Astrocyte (in vitro differentiated cells and primary cell): ENCODE results near the gene CASP10. TPM values are rescaled to one million over a fixed set of nuclear protein-coding genes. Genes with fewer than 3 reads are reported as not detected.
"Not testable (repeated sequence)": the region's sequence is repeated elsewhere in the genome, so short reads cannot be mapped to it uniquely, and the experiment has no call there.

Source experiments
- DNase-seq: peaks from one replicate; pipeline ENCODE4 v3.0.0-alpha.2; 2010; ENCODE audit warnings: low read depth
- FAIRE-seq: peaks from 2 replicates; lab custom pipeline; 2011; peaks lifted over from hg19 to GRCh38; lab: Jason Lieb, UNC
- H2AFZ ChIP-seq: 2 replicates; pipeline ENCODE4 v1.6.0; 2012; ENCODE audit warnings: low read depth, low read length, inconsistent platforms
- H3K27ac ChIP-seq: 2 replicates; pipeline ENCODE4 v1.5.1; 2011; ENCODE audit warnings: low read depth, low read length, inconsistent platforms
- H3K27me3 ChIP-seq: 2 replicates; pipeline ENCODE4 v1.6.0; 2011; ENCODE audit warnings: low read length, inconsistent platforms; ENCODE audit not compliant: insufficient read depth
- H3K36me3 ChIP-seq: 2 replicates; pipeline ENCODE4 v1.5.1; 2011; ENCODE audit warnings: low read length, inconsistent platforms; ENCODE audit not compliant: insufficient read depth
- H3K4me1 ChIP-seq: 2 replicates; pipeline ENCODE4 v1.5.1; 2011; ENCODE audit warnings: low read length, inconsistent platforms; ENCODE audit not compliant: insufficient read depth
- H3K4me2 ChIP-seq: 2 replicates; pipeline ENCODE4 v1.6.0; 2012; ENCODE audit warnings: low read length, inconsistent platforms
- H3K4me3 ChIP-seq: 2 replicates; pipeline ENCODE4 v1.5.1; 2011; ENCODE audit warnings: low read depth, mild to moderate bottlenecking, low read length, inconsistent platforms; ENCODE audit not compliant: insufficient read depth
- H3K79me2 ChIP-seq: 2 replicates; pipeline ENCODE4 v1.6.0; 2012; ENCODE audit warnings: mild to moderate bottlenecking, low read length, inconsistent platforms; ENCODE audit not compliant: insufficient read depth
- H3K9ac ChIP-seq: 2 replicates; pipeline ENCODE4 v1.6.0; 2012; ENCODE audit warnings: mild to moderate bottlenecking, low read length, inconsistent platforms
- H3K9me3 ChIP-seq: 2 replicates; pipeline ENCODE4 v1.5.1; 2012; ENCODE audit warnings: low read depth, mild to moderate bottlenecking, low read length, inconsistent platforms; ENCODE audit not compliant: insufficient read depth
- H4K20me1 ChIP-seq: 2 replicates; pipeline ENCODE4 v1.6.0; 2012; ENCODE audit warnings: low read length, inconsistent platforms; ENCODE audit not compliant: insufficient read depth
- H3K27ac Mint-ChIP-seq: one replicate; pipeline ENCODE4 v1.8.0; 2021; ENCODE audit warnings: mild to moderate bottlenecking, mixed read lengths; ENCODE audit not compliant: unreplicated experiment
- H3K27me3 Mint-ChIP-seq: one replicate; pipeline ENCODE4 v1.8.0; 2021; ENCODE audit warnings: low read depth, mixed read lengths; ENCODE audit not compliant: unreplicated experiment
- H3K36me3 Mint-ChIP-seq: one replicate; pipeline ENCODE4 v1.8.0; 2021; ENCODE audit warnings: low read depth, mixed read lengths; ENCODE audit not compliant: unreplicated experiment
- H3K4me1 Mint-ChIP-seq: one replicate; pipeline ENCODE4 v1.8.0; 2021; ENCODE audit warnings: low read depth, mixed read lengths; ENCODE audit not compliant: unreplicated experiment
- H3K4me3 Mint-ChIP-seq: one replicate; pipeline ENCODE4 v1.8.0; 2021; ENCODE audit warnings: mild to moderate bottlenecking, moderate library complexity, mixed read lengths; ENCODE audit not compliant: unreplicated experiment
- H3K9me3 Mint-ChIP-seq: one replicate; pipeline ENCODE4 v1.8.0; 2021; ENCODE audit warnings: mild to moderate bottlenecking, mixed read lengths; ENCODE audit not compliant: unreplicated experiment
- CTCF ChIP-seq: IDR thresholded peaks from 2 replicates; pipeline ENCODE4 v1.5.1; 2011; ENCODE audit warnings: low read depth, mild to moderate bottlenecking, inconsistent platforms, low read length, moderate library complexity; ENCODE audit not compliant: insufficient read depth
- EZH2 ChIP-seq: IDR thresholded peaks from 2 replicates; pipeline ENCODE4 v1.6.1; 2012; ENCODE audit warnings: mild to moderate bottlenecking, low read length, inconsistent platforms; ENCODE audit not compliant: insufficient read depth
- total RNA-seq: library from RNA; stranded (reverse); gene quantifications from 2 replicates; pipeline ENCODE4 v1.2.1, GENCODE V29; 2021

Gene CASP10
- total RNA-seq, 1 donor from 2014 or later: 0.43 TPM

- H3K79me2 ChIP-seq: no peaks in the 10 kb centered on the region
- TF ChIP-seq CTCF (no peak), EZH2 (no peak)
- H3K4me1 Mint-ChIP-seq: no peaks in the 10 kb centered on the region
- H3K4me3 Mint-ChIP-seq: no peak overlapping the region
- FAIRE-seq (no peak), DNase-seq (no peak)
- H3K4me1 ChIP-seq: no peaks in the 10 kb centered on the region
- peaks cover 7% of the 10 kb centered on the region for H3K9me3 Mint-ChIP-seq
- H4K20me1 ChIP-seq: no peaks in the 10 kb centered on the region
- no peak overlapping the region for H3K4me3 ChIP-seq
- no peak overlapping the region for H3K27ac ChIP-seq
- no peak overlapping the region for H3K9ac ChIP-seq
- H3K27me3 ChIP-seq: no peaks in the 10 kb centered on the region
- H3K27me3 Mint-ChIP-seq: no peaks in the 10 kb centered on the region
- H3K36me3 ChIP-seq: no peaks in the 10 kb centered on the region
- H3K4me2 ChIP-seq: no peak overlapping the region
- H3K27ac Mint-ChIP-seq: no peak overlapping the region
- H2AFZ ChIP-seq: no peak overlapping the region
- no peaks in the 10 kb centered on the region for H3K9me3 ChIP-seq
- H3K36me3 Mint-ChIP-seq: no peaks in the 10 kb centered on the region
Observed at GRCh38 chr2:201180010-201180409, 2.9 kb upstream of the CASP10 start.

- peaks cover 1% of the 10 kb centered on the region for H3K27me3 Mint-ChIP-seq
- Histone ChIP-seq H3K4me2 (peak overlapping the region; percentile 38), H3K4me3 (peak overlapping the region; percentile 31), H2AFZ (no peak overlapping the region), H3K27me3 (no peaks in the 10 kb centered on the region), H3K27ac (no peak overlapping the region), H4K20me1 (no peaks in the 10 kb centered on the region), H3K9ac (no peak overlapping the region), H3K36me3 (no peaks in the 10 kb centered on the region), H3K4me1 (no peaks in the 10 kb centered on the region), H3K9me3 (no peaks in the 10 kb centered on the region), H3K79me2 (no peaks in the 10 kb centered on the region)
- no peaks in the 10 kb centered on the region for H3K36me3 Mint-ChIP-seq
- TF ChIP-seq CTCF: no peak
- TF ChIP-seq EZH2: no peak
- no peak overlapping the region for H3K27ac Mint-ChIP-seq
- peak overlapping the region; percentile 65 for H3K4me3 Mint-ChIP-seq
- H3K4me1 Mint-ChIP-seq: no peaks in the 10 kb centered on the region
- peaks cover 11% of the 10 kb centered on the region for H3K9me3 Mint-ChIP-seq
- no peak for DNase-seq
- FAIRE-seq: no peak
Observed at GRCh38 chr2:201183365-201183727, 405 bp downstream of the CASP10 start.

GRCh38 chr2:201183835-201184234, 894 bp downstream of the CASP10 start:
- not testable (repeated sequence) for H2AFZ ChIP-seq, H4K20me1 ChIP-seq, H3K9ac ChIP-seq, FAIRE-seq, H3K27me3 ChIP-seq, H3K79me2 ChIP-seq, H3K4me1 ChIP-seq, H3K4me3 ChIP-seq, H3K36me3 Mint-ChIP-seq, H3K4me1 Mint-ChIP-seq, H3K36me3 ChIP-seq, DNase-seq, H3K27me3 Mint-ChIP-seq, H3K27ac ChIP-seq, H3K4me2 ChIP-seq, H3K27ac Mint-ChIP-seq, H3K9me3 ChIP-seq
- Mint-ChIP-seq H3K9me3 (peaks cover 10% of the 10 kb centered on the region), H3K4me3 (peak overlapping the region; percentile 40)

- not testable (repeated sequence) for H3K36me3 Mint-ChIP-seq, H3K9ac ChIP-seq, H3K27me3 Mint-ChIP-seq, H3K4me1 ChIP-seq, H3K27ac ChIP-seq, H4K20me1 ChIP-seq, H3K9me3 ChIP-seq, H2AFZ ChIP-seq, H3K4me2 ChIP-seq, H3K79me2 ChIP-seq, H3K4me3 ChIP-seq, H3K4me1 Mint-ChIP-seq, H3K36me3 ChIP-seq, DNase-seq, H3K27me3 ChIP-seq, FAIRE-seq, H3K9me3 Mint-ChIP-seq
- Mint-ChIP-seq H3K27ac (peak overlapping the region; percentile 26), H3K4me3 (peak overlapping the region; percentile 60)
Observed at GRCh38 chr2:201184248-201184647, 1.3 kb downstream of the CASP10 start.
